DOHH2 (cell line): ENCODE results near the gene ALKBH4.
"Not testable (repeated sequence)": the region's sequence is repeated elsewhere in the genome, so short reads cannot be mapped to it uniquely, and the experiment has no call there.

Experiments used
- H3F3A ChIP-seq: fragments of 200-600 bp; sonication (generic), shearing (Covaris generic); 2 replicates; pipeline ENCODE4 v1.6.0; 2016; ENCODE audit warnings: antibody characterized with exemption, mild to moderate bottlenecking; ENCODE audit not compliant: control insufficient read depth, insufficient read depth
- H3K27ac ChIP-seq: fragments of 200-600 bp; sonication (generic); 2 replicates; pipeline ENCODE4 v1.5.1; 2014; ENCODE audit warnings: low read depth, mild to moderate bottlenecking, low read length, moderate library complexity
- H3K27me3 ChIP-seq: fragments of 200-600 bp; sonication (generic); 2 replicates; pipeline ENCODE4 v1.6.1; 2014; ENCODE audit warnings: mild to moderate bottlenecking, low read length, mixed read lengths; ENCODE audit not compliant: control insufficient read depth
- H3K36me3 ChIP-seq: fragments of 200-600 bp; sonication (generic); 2 replicates; pipeline ENCODE4 v1.6.1; 2014; ENCODE audit warnings: mild to moderate bottlenecking, low read length, moderate library complexity, mixed read lengths; ENCODE audit not compliant: control insufficient read depth
- H3K4me1 ChIP-seq: fragments of 200-600 bp; sonication (generic); 2 replicates; pipeline ENCODE4 v1.6.1; 2014; ENCODE audit warnings: mild to moderate bottlenecking, low read length, mixed read lengths; ENCODE audit not compliant: control insufficient read depth
- H3K4me2 ChIP-seq: fragments of 200-600 bp; sonication (generic); 2 replicates; pipeline ENCODE4 v1.6.0; 2014; ENCODE audit warnings: mild to moderate bottlenecking, low read length, moderate library complexity
- H3K4me3 ChIP-seq: fragments of 200-600 bp; sonication (generic); 2 replicates; pipeline ENCODE4 v1.5.1; 2014; ENCODE audit warnings: mild to moderate bottlenecking, low read length, mixed read lengths
- H3K79me2 ChIP-seq: fragments of 200-600 bp; sonication (generic); 2 replicates; pipeline ENCODE4 v1.6.1; 2014; ENCODE audit warnings: mild to moderate bottlenecking, low read length, mixed read lengths; ENCODE audit not compliant: control insufficient read depth
- H3K9me2 ChIP-seq: fragments of 200-600 bp; sonication (generic); replicated peaks from 2 replicates; pipeline ENCODE4 v1.6.1; 2014; ENCODE audit warnings: mild to moderate bottlenecking, low read length, mixed read lengths; ENCODE audit not compliant: control insufficient read depth
- H3K9me3 ChIP-seq: fragments of 200-600 bp; sonication (generic); 2 replicates; pipeline ENCODE4 v1.6.1; 2014; ENCODE audit warnings: antibody characterized with exemption, low read length, mixed read lengths; ENCODE audit not compliant: control insufficient read depth, insufficient read depth
- H4K20me1 ChIP-seq: fragments of 200-600 bp; sonication (generic); 2 replicates; pipeline ENCODE4 v1.6.0; 2014; ENCODE audit warnings: low read depth, mild to moderate bottlenecking, antibody characterized with exemption, low read length, moderate library complexity; ENCODE audit not compliant: control insufficient read depth, insufficient read depth
- CTCF ChIP-seq: fragments of 200-600 bp; sonication (generic); IDR thresholded peaks from one replicate; pipeline ENCODE4 v1.5.1; 2014; ENCODE audit warnings: antibody characterized with exemption, mild to moderate bottlenecking, low read depth, low read length; ENCODE audit not compliant: poor library complexity, severe bottlenecking
- EZH2phosphoT487 ChIP-seq: fragments of 200-600 bp; sonication (generic); IDR thresholded peaks from 2 replicates; pipeline ENCODE4 v1.6.1; 2017; ENCODE audit warnings: borderline replicate concordance, mild to moderate bottlenecking, antibody characterized with exemption, low read length, moderate library complexity, mixed read lengths

Gene ALKBH4

DNA sequence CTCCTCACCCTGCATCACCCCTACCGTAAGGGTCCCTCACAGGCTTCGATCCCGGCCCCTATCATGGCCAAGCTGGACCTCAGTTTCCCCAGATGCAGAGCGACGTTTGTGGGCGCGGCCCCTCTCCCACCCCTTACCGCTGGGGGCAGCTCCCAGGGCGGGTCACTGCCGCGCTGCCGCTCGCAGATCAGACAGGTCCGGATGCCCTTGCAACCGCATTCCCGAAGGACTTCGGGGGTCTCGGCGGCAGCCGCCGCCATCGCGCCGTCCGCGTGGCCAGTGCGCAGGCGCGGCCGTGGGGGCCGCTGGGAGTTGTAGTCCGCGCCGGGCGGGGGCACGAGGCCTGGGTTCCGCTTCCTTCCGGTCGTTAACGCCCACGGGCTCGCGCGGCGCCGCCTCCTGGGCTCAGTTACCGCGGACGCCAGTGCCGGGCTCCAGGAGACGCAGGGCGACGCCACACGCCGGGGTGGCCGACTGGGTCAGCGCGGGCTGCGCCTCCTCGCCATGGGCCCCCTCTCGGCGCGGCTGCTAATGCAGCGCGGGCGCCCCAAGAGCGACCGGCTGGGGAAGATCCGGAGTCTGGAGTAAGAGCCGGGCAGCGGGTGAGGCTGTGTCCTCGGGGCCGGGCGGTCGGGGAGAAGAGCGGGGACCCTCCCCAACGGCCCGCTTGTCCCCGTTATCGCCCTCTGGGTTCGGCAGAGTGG is at the start of gene ALKBH4, which contains the start of gene LRWD1:
Gene ALKBH4 (minus strand): TSS at position 287 of the 704 bp plus-strand sequence. CDS start 27 bp downstream, at position 260.
Gene LRWD1 (plus strand): TSS at position 408 of the 704 bp plus-strand sequence. CDS start 97 bp downstream, at position 505.
- H3K27me3 ChIP-seq, result no peaks in the 10 kb centered on the region
- H3K79me2 ChIP-seq, result peaks cover 37% of the 10 kb centered on the region
- TF ChIP-seq CTCF (peak; percentile 20), EZH2phosphoT487 (no peak)
- peak within 1 kb of the TSS; percentile 58 for H3K27ac ChIP-seq
- H4K20me1 ChIP-seq, result 0 out of 2 replicates have a peak, but pooled peaks cover 10% of the 10 kb centered on the region
- peak within 1 kb of the TSS; percentile 94 for H3K4me3 ChIP-seq
- H3K9me3 ChIP-seq, result no peaks in the 10 kb centered on the region
- peak within 1 kb of the TSS; percentile 86 for H3K4me2 ChIP-seq
- peaks cover 4% of the 10 kb centered on the region; the same call in 1 of the 2 replicates for H3F3A ChIP-seq
- H3K9me2 ChIP-seq, result no peaks in the 10 kb centered on the region
- H3K4me1 ChIP-seq, result peaks cover 26% of the 10 kb centered on the region
- peaks cover 34% of the 10 kb centered on the region for H3K36me3 ChIP-seq

GRCh38 chr7:102512642-102513221 is 48.1 kb upstream of the ALKBH4 start:
- H3K4me1 ChIP-seq, H3F3A ChIP-seq, H3K79me2 ChIP-seq, H3K9me2 ChIP-seq, H4K20me1 ChIP-seq, H3K27ac ChIP-seq, H3K27me3 ChIP-seq, H3K9me3 ChIP-seq, H3K36me3 ChIP-seq: not testable (repeated sequence)
- Histone ChIP-seq H3K4me2 (peak overlapping the region; percentile 39; the same call in 1 of the 2 replicates), H3K4me3 (peak overlapping the region; percentile 47; the same call in 1 of the 2 replicates)

DNA sequence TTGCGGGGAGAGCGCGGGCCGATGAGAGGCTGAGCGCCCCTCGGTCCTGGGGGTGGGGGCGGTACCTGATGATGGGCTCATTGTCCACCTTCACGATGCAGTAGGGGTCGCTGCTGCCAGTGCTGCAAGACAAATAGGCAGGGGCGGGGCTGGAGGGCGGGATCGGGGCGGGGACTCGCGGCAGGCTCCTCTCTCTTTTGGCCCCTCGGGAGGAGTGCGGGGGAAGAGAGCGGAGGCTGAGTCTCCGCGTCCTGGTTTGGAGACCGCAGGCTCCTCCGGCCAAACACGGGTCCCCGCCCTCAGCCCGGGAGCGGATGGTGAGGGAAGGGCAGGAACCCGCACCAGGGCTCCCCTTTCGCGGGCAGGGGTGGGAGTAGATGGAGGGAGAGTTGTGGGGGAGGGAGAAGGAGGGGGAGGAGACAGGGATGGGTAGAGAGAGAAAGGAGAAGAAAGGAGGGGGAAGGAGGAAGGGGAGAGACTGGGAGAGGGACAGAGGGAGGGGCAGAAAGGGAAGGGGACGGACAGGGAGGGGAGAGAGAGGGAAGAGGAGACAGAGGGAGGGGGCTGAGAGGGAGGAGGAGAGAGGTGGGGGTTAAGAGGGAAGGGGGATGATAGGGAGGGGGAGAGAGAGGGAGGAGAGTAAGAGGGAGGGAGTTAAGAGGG is 47.3 kb upstream of the ALKBH4 start:
- not testable (repeated sequence) for H4K20me1 ChIP-seq, H3K27me3 ChIP-seq, H3K27ac ChIP-seq, H3K9me3 ChIP-seq, H3K4me1 ChIP-seq, H3F3A ChIP-seq, H3K79me2 ChIP-seq, H3K36me3 ChIP-seq, H3K9me2 ChIP-seq
- H3K4me3 ChIP-seq, result peak overlapping the region; percentile 47; the same call in 1 of the 2 replicates
- H3K4me2 ChIP-seq, result peak overlapping the region; percentile 39; the same call in 1 of the 2 replicates

GRCh38 chr7:102510575-102510974 is 45.9 kb upstream of the ALKBH4 start:
- H3F3A ChIP-seq, H3K4me1 ChIP-seq, H3K27ac ChIP-seq, H3K9me3 ChIP-seq, H3K36me3 ChIP-seq, H3K4me2 ChIP-seq, H3K27me3 ChIP-seq, H4K20me1 ChIP-seq, H3K79me2 ChIP-seq, H3K4me3 ChIP-seq, H3K9me2 ChIP-seq: not testable (repeated sequence)

DNA sequence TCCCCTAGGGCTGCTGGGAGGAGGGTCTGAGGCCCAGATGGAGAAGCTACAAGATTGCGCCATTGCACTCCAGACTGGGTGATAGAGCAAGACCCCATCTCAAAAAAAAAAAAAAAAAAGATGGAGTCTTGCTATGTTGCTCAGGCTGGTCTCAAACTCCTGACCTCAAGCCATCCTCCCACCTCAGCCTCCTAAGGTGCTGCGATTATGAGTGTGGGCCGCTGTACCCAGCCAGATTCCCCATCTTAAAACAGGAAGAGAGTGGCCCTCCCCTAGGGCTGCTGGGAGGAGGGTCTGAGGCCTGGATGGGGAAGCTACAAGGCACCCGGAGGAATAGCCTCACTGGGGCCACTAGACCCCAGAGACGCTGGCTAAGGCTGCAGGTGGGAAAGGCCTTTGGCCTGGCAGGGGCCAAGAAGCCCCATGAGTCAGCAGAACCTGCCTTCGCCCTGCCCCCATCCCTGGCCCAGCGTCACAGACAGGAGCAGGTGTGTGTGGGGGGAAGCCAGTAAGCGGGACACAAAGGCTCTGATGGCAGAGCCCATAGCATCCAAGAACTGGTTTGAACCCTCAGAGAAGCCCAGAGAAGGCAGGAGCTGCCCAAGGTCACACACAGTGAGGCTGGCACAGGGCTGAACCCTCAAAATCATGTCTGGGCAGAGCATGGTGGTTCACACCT is 42.9 kb upstream of the ALKBH4 start:
- not testable (repeated sequence) for H3F3A ChIP-seq, H3K36me3 ChIP-seq, H3K79me2 ChIP-seq, H3K9me3 ChIP-seq, H3K27me3 ChIP-seq, H3K4me2 ChIP-seq, H3K4me3 ChIP-seq, H4K20me1 ChIP-seq, H3K27ac ChIP-seq, H3K9me2 ChIP-seq, H3K4me1 ChIP-seq

DNA sequence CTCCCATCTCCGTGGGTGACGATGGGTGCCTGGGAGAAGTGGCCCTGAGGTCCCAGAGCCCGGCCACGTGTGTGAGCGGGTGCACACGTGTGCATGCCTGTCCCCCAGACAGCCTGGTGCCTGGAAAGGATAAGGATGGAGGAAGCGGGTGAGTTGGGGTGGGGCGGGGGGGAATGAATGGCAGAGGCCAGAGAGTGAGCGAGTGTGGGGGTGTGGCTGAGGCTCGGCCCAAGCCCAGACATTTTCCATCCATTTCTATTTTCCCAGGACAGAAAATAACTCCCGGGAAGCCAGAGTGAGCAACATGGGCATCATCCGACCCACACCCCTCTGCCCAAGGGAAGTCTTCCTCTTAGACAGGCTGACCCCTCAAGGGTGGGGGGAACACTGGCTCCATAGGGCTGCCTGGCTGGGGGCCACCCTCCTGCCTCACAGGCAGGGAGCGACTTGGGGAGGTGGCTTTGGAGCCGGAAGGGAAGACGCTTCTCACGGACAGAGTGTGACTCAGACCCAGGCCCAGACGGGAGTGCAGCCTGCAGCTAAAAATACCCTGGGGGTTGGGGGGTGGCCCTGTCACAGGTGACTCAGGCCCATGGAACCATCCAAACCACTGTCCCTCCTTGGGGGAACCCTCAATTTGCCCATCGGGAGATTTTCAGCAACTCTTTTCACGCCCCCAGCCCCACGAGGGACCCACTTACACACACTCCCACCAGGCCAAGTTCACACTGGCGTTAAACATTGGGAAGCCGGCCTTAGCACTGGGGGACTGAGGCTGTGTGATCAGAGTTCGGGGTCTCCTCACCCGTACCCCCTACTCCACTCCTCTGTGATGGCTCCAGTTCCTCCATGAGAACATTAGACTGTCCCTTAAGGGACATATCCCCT is 40.9 kb upstream of the ALKBH4 start:
- not testable (repeated sequence) for H3K4me3 ChIP-seq, H3K4me1 ChIP-seq, H3K9me2 ChIP-seq, H3K27ac ChIP-seq, H3K4me2 ChIP-seq, H3K27me3 ChIP-seq, H3K79me2 ChIP-seq, H4K20me1 ChIP-seq, H3K9me3 ChIP-seq, H3K36me3 ChIP-seq, H3F3A ChIP-seq
